Chondrocyte (in vitro differentiated cells): ENCODE measurements around the gene JPT2. TPM values are rescaled to one million over a fixed set of nuclear protein-coding genes. Genes with fewer than 3 reads are reported as not detected.
"Not testable (repeated sequence)": the region's sequence is repeated elsewhere in the genome, so short reads cannot be mapped to it uniquely, and the experiment has no call there.

Experiments
- DNase-seq: peaks from one replicate; pipeline ENCODE4 v3.0.0; 2021; ENCODE audit warnings: mixed read lengths, low spot score
- H3K27ac Mint-ChIP-seq: one replicate; pipeline ENCODE4 v1.8.0; 2021; ENCODE audit warnings: mild to moderate bottlenecking, moderate library complexity, mixed read lengths; ENCODE audit not compliant: unreplicated experiment
- H3K27me3 Mint-ChIP-seq: 2 replicates; pipeline ENCODE4 v1.8.0; 2021; ENCODE audit warnings: low read depth, mixed read lengths
- H3K36me3 Mint-ChIP-seq: 2 replicates; pipeline ENCODE4 v1.8.0; 2021; ENCODE audit warnings: low read depth, mixed read lengths
- H3K4me1 Mint-ChIP-seq: 2 replicates; pipeline ENCODE4 v1.8.0; 2021; ENCODE audit warnings: low read depth, mild to moderate bottlenecking, mixed read lengths
- H3K4me3 Mint-ChIP-seq: one replicate; pipeline ENCODE4 v1.8.0; 2021; ENCODE audit warnings: mild to moderate bottlenecking, moderate library complexity, mixed read lengths; ENCODE audit not compliant: unreplicated experiment
- H3K9me3 Mint-ChIP-seq: 2 replicates; pipeline ENCODE4 v1.8.0; 2021; ENCODE audit warnings: low read depth, mixed read lengths
- CTCF ChIP-seq: fragments of 200-600 bp; sonication (generic); IDR thresholded peaks from 2 replicates; pipeline ENCODE4 v1.5.0; 2021; ENCODE audit warnings: antibody characterized with exemption, mild to moderate bottlenecking, moderate library complexity
- total RNA-seq: library from RNA; stranded (reverse); gene quantifications from 3 replicates; pipeline ENCODE4 v1.2.1, GENCODE V29; 2021

The JPT2 gene
- total RNA-seq, 1 donor from 2014 or later, result 63.0 TPM

- Mint-ChIP-seq H3K9me3 (no peaks in the 10 kb centered on the region), H3K4me3 (no peak overlapping the region), H3K36me3 (peaks cover 27% of the 10 kb centered on the region), H3K27ac (no peak overlapping the region), H3K27me3 (no peaks in the 10 kb centered on the region), H3K4me1 (peaks cover 20% of the 10 kb centered on the region)
- TF ChIP-seq CTCF, result no peak
- DNase-seq, result no peak
These were observed 22.2 kb downstream of the JPT2 start for GRCh38 chr16:1700246-1700645.

GRCh38 chr16:1701216-1701878 is 23.3 kb downstream of the JPT2 start:
- no peak for DNase-seq
- peaks cover 21% of the 10 kb centered on the region for H3K4me1 Mint-ChIP-seq
- no peaks in the 10 kb centered on the region for H3K27me3 Mint-ChIP-seq
- no peak overlapping the region for H3K4me3 Mint-ChIP-seq
- H3K27ac Mint-ChIP-seq, result peak overlapping the region; percentile 84
- no peak for TF ChIP-seq CTCF
- H3K9me3 Mint-ChIP-seq, result no peaks in the 10 kb centered on the region
- peaks cover 27% of the 10 kb centered on the region for H3K36me3 Mint-ChIP-seq

GRCh38 chr16:1705324-1705687 is 27.2 kb downstream of the JPT2 start:
- not testable (repeated sequence) for H3K36me3 Mint-ChIP-seq, DNase-seq, H3K27me3 Mint-ChIP-seq, H3K9me3 Mint-ChIP-seq
- Mint-ChIP-seq H3K27ac (peak overlapping the region; percentile 100), H3K4me3 (peak overlapping the region; percentile 96), H3K4me1 (peaks cover 49% of the 10 kb centered on the region)

- no peaks in the 10 kb centered on the region for H3K9me3 Mint-ChIP-seq
- no peaks in the 10 kb centered on the region for H3K27me3 Mint-ChIP-seq
- peak within 1 kb of the TSS; percentile 96 for H3K4me3 Mint-ChIP-seq
- H3K27ac Mint-ChIP-seq, result peak within 1 kb of the TSS; percentile 100
- DNase-seq, result peak; percentile 95
- peaks cover 4% of the 10 kb centered on the region for H3K36me3 Mint-ChIP-seq
- peaks cover 45% of the 10 kb centered on the region for H3K4me1 Mint-ChIP-seq
- TF ChIP-seq CTCF, result peak; percentile 95
These were observed 27.8 kb downstream of the JPT2 start, which contains the start of gene MAPK8IP3 for GRCh38 chr16:1705688-1706385. TSS of gene MAPK8IP3 (plus strand) at chr16:1706195. CDS start at chr16:1706340, 145 bp downstream.

- DNase-seq, result no peak
- Mint-ChIP-seq H3K9me3 (no peaks in the 10 kb centered on the region), H3K27ac (peak overlapping the region; percentile 96), H3K4me1 (peaks cover 39% of the 10 kb centered on the region), H3K27me3 (no peaks in the 10 kb centered on the region), H3K4me3 (peak overlapping the region; percentile 96), H3K36me3 (peaks cover 2% of the 10 kb centered on the region)
- no peak for TF ChIP-seq CTCF
These were observed 28.5 kb downstream of the JPT2 start for GRCh38 chr16:1706386-1707192.
